Spleen (tissue), 7 donors: ENCODE results near the gene CACNA2D4.

Source experiments
- CTCF ChIP-seq, 11 experiments: fragments of 200-600 bp in 7 of 11; fragments of 450-650 bp in 4 of 11; sonication (generic) in 4 of 11; IDR thresholded peaks in 8 of 11; conservative IDR thresholded peaks in 3 of 11; 1 replicate in 7 of 11; 2 replicates in 4 of 11; pipeline versions ENCODE4 v1.4.0 to v1.8.0; 2016 to 2021; ENCODE audit warnings: antibody characterized with exemption in 11 of 11, inconsistent platforms in 4 of 11, mild to moderate bottlenecking in 1 of 11
- POLR2A ChIP-seq, 3 donors: fragments of 450-650 bp; IDR thresholded peaks; one replicate each; pipeline ENCODE4 v1.5.1; 2017; ENCODE audit warnings: antibody characterized with exemption in 3 of 3, mild to moderate bottlenecking in 1 of 3
- POLR2AphosphoS5 ChIP-seq, 3 donors: sonication (generic); formaldehyde crosslinking; IDR thresholded peaks; one replicate each; pipeline ENCODE4 v1.5.1; 2017; ENCODE audit warnings: antibody characterized with exemption in 3 of 3
- donor health status: DM: no; HTN: no; CAD: no; lungs with moderate emphysema.
- donor health status: DM: no; HTN: no; CAD: no.
- donor health status: DM: no; HTN: no; CAD: no.

DNA sequence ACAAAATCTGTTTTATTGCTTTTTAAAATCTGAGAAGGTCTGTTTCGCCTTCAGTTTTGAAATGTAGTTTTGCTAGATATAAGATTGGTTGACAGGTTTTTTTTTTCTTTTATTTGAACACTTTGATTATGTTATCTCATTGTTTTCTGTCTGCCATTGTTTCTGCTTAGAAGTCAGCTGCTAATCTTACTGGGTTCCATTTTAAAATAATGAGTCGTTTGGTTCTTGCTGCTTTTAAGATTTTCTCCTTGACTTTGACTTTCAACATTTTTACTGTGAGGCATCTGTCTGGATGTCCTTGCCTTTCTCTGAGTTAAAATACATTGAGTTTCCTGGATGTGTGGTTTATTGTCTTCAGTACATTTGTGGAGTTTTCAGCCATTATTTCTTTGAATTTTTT is 170.8 kb downstream of the CACNA2D4 start:
- TF ChIP-seq CTCF (IDR thresholded peaks at IDR 0.05 in 8 of 11, conservative IDR thresholded peaks at IDR 0.05 in 3 of 11) (no peak), POLR2A (IDR thresholded peaks at IDR 0.05) (no peak), POLR2AphosphoS5 (IDR thresholded peaks at IDR 0.05) (no peak)
